ENCODE results near the gene TPMT. TPM values are rescaled to one million over a fixed set of nuclear protein-coding genes. Genes with fewer than 3 reads are reported as not detected.

TPMT gene
- total and polyA plus RNA-seq, 10 donors, result 7.4 to 16.8 (median 11.2) TPM

GRCh38 chr6:18110162-18110561 is 44.7 kb downstream of the TPMT start:
- no peaks in the 10 kb centered on the region for H3K27me3 ChIP-seq (replicated peaks in 1 of 7)
- no peak overlapping the region for H3K4me3 ChIP-seq
- no peak for DNase-seq
- intact Hi-C loops (cut with DNase I; ENCODE audit: low total_unique reads), result loop anchor here (10.0 kb wide), 1 partner anchor 955 kb away; no protein-coding TSS in a partner anchor
- no peak overlapping the region for H3K27ac ChIP-seq
- no peak for TF ChIP-seq POLR2AphosphoS5 (IDR thresholded peaks at IDR 0.05)
- no peak for TF ChIP-seq CTCF (IDR thresholded peaks at IDR 0.05 in 8 of 11, conservative IDR thresholded peaks at IDR 0.05 in 3 of 11)
- TF ChIP-seq POLR2A (IDR thresholded peaks at IDR 0.05), result no peak
- no peaks in the 10 kb centered on the region for H3K36me3 ChIP-seq
- H3K4me1 ChIP-seq, result no peaks in the 10 kb centered on the region
- H3K9me3 ChIP-seq, result peaks cover 3 to 25% (median 21%) of the 10 kb centered on the region in 8 donors

- Histone ChIP-seq H3K4me1 (no peaks in the 10 kb centered on the region), H3K27ac (no peak overlapping the region), H3K9me3 (peaks cover 3 to 25% (median 21%) of the 10 kb centered on the region in 8 donors), H3K4me3 (no peak overlapping the region), H3K36me3 (no peaks in the 10 kb centered on the region), H3K27me3 (replicated peaks in 1 of 7) (no peaks in the 10 kb centered on the region)
- intact Hi-C loops (cut with DNase I; ENCODE audit: low total_unique reads), result no loop called here
- 93 to 100% (median 95%) methylated on average over 1 of the region's 1 CpG for WGBS, 5 donors
- no peak for DNase-seq
- no peak for TF ChIP-seq CTCF (IDR thresholded peaks at IDR 0.05 in 8 of 11, conservative IDR thresholded peaks at IDR 0.05 in 3 of 11)
- no peak for TF ChIP-seq POLR2A (IDR thresholded peaks at IDR 0.05)
- no peak for TF ChIP-seq POLR2AphosphoS5 (IDR thresholded peaks at IDR 0.05)
Measured at GRCh38 chr6:18107061-18107460, 47.8 kb downstream of the TPMT start.

DNA sequence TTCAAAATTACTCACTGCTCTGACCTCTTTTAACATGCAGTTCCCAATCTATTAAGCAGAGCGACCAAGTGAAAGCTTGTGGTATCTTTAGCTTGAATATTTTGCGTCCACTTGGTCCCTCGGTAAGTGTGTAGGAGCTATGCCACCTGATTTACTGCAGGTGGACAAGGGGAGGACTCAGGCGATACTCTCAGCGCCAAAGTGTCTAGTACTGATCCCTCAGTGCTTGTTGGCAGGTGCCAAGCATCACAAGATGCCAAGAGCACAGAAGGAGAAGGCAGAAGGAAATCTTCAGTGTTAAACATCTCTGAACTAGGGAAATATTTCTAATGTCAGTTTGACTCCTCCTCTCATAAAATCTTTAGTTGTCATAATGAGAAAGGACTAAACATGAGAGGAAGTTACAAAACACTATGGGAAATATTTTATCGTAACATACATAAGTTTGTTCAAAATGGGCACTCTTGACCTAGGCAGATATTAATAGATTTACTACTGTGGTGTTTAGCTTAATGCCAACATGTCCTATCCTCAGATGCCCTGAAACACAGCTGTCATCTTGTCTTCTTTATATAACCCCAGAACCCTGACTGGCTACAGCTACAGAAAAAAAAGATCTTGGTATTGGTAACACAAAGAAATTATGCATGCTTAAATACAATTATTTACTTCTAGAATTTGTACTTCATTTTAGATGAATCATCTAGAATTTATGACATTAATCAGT is 51.9 kb downstream of the TPMT start:
- no peak overlapping the region for H3K27ac ChIP-seq
- TF ChIP-seq POLR2AphosphoS5 (IDR thresholded peaks at IDR 0.05) (no peak), POLR2A (IDR thresholded peaks at IDR 0.05) (no peak)
- no peak for DNase-seq
- WGBS, 5 donors, result 62 to 83% (median 71%) methylated on average over 6 of the region's 6 CpGs
- H3K36me3 ChIP-seq, result no peaks in the 10 kb centered on the region
- H3K9me3 ChIP-seq, result peaks cover 3 to 23% (median 19%) of the 10 kb centered on the region in 8 donors
- no peak overlapping the region for H3K4me3 ChIP-seq
- H3K27me3 ChIP-seq (replicated peaks in 1 of 7), result no peaks in the 10 kb centered on the region
- no peaks in the 10 kb centered on the region for H3K4me1 ChIP-seq
- intact Hi-C loops (cut with DNase I; ENCODE audit: low total_unique reads), result no loop called here

DNA sequence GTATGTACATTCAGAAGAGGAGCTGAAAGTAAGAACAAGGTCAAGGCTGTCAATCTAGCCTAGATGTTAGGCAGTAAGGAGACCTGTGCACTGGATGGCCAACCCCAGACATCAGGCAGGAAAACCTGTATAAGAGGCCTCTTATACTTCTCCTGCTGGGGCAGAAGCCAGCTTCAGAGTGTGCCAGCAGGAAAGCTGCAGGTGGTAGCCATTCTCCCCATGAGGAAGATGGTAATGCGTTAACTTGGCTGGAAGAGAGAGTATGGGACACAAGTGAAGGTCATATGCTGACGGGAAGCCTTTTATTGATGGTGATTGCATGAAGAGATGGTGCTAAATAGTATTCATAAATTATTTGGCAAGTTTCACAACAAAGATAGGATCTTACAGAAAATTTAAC is 53.0 kb downstream of the TPMT start:
- intact Hi-C loops (cut with DNase I; ENCODE audit: low total_unique reads), result no loop called here
- TF ChIP-seq POLR2A (IDR thresholded peaks at IDR 0.05) (no peak), CTCF (IDR thresholded peaks at IDR 0.05 in 8 of 11, conservative IDR thresholded peaks at IDR 0.05 in 3 of 11) (no peak), POLR2AphosphoS5 (IDR thresholded peaks at IDR 0.05) (no peak)
- 80 to 97% (median 90%) methylated on average over 2 of the region's 2 CpGs for WGBS, 5 donors

More for the DNA sequence above, 53.0 kb downstream of the TPMT start:
- H3K36me3 ChIP-seq, result no peaks in the 10 kb centered on the region
- peaks cover 0 to 12% (median 8%) of the 10 kb centered on the region in 8 donors for H3K9me3 ChIP-seq
- H3K4me3 ChIP-seq, result no peak overlapping the region
- no peaks in the 10 kb centered on the region for H3K4me1 ChIP-seq
- H3K27ac ChIP-seq, result no peak overlapping the region
- no peak for DNase-seq
- no peaks in the 10 kb centered on the region for H3K27me3 ChIP-seq (replicated peaks in 1 of 7)
